Caco-2 (cell line): ENCODE measurements around the gene PDE10A. TPM values are rescaled to one million over a fixed set of nuclear protein-coding genes. Genes with fewer than 3 reads are reported as not detected.

Experiments
- BruUV-seq: library from RNA; stranded (reverse); fragments of 400-500 nt; replicated peaks from 2 replicates; lab custom pipeline; 2021; lab: Mats Ljungman, UMichigan
- CTCF ChIA-PET: fragments of 300-600 bp; sonication (Branson Sonifier 250); formaldehyde crosslinking; loops from one replicate; lab custom pipeline; 2022; ENCODE audit warnings: antibody characterized with exemption; lab: Charles Lee
- POLR2A ChIA-PET: fragments of 300-600 bp; sonication (Branson Sonifier 250); formaldehyde crosslinking; loops from one replicate; lab custom pipeline; 2022; ENCODE audit warnings: antibody characterized with exemption; lab: Charles Lee
- DNase-seq, 2 experiments: peaks; one replicate each; pipeline versions ENCODE4 v3.0.0 to v3.0.0-alpha.2; 2020 to 2022
- H3K27me3 ChIP-seq: replicated peaks from 2 replicates; pipeline ENCODE4 v1.6.0; 2011; ENCODE audit warnings: low read length; ENCODE audit not compliant: control insufficient read depth, insufficient read depth
- H3K36me3 ChIP-seq: 2 replicates; pipeline ENCODE4 v1.5.1; 2011; ENCODE audit warnings: low read length; ENCODE audit not compliant: control insufficient read depth, insufficient read depth
- H3K4me1 ChIP-seq: fragments of 250-450 bp; sonication (Bioruptor Pico); 2 replicates; pipeline ENCODE4 v1.5.1; 2020; ENCODE audit warnings: mild to moderate bottlenecking
- H3K4me3 ChIP-seq: 2 replicates; pipeline ENCODE4 v1.5.1; 2011; ENCODE audit warnings: low read depth, mild to moderate bottlenecking, control low read depth, low read length
- H3K9me3 ChIP-seq: fragments of 250-450 bp; sonication (Bioruptor Pico); 2 replicates; pipeline ENCODE4 v1.5.1; 2020; ENCODE audit warnings: mild to moderate bottlenecking, moderate library complexity
- H3K27ac Mint-ChIP-seq: one replicate; pipeline ENCODE4 v1.8.0; 2022; ENCODE audit warnings: mixed read lengths; ENCODE audit not compliant: unreplicated experiment
- H3K27me3 Mint-ChIP-seq: one replicate; pipeline ENCODE4 v1.8.0; 2022; ENCODE audit warnings: mixed read lengths; ENCODE audit not compliant: insufficient read depth, unreplicated experiment
- H3K36me3 Mint-ChIP-seq: one replicate; pipeline ENCODE4 v1.8.0; 2022; ENCODE audit warnings: mild to moderate bottlenecking, mixed read lengths; ENCODE audit not compliant: insufficient read depth, unreplicated experiment
- H3K4me1 Mint-ChIP-seq: one replicate; pipeline ENCODE4 v1.8.0; 2022; ENCODE audit warnings: low read depth, mixed read lengths; ENCODE audit not compliant: unreplicated experiment
- H3K4me3 Mint-ChIP-seq: one replicate; pipeline ENCODE4 v1.8.0; 2022; ENCODE audit warnings: mild to moderate bottlenecking, moderate library complexity, mixed read lengths; ENCODE audit not compliant: unreplicated experiment
- H3K9me3 Mint-ChIP-seq: one replicate; pipeline ENCODE4 v1.8.0; 2022; ENCODE audit warnings: mixed read lengths; ENCODE audit not compliant: unreplicated experiment
- intact Hi-C: fragments of 100-400 bp; cut with micrococcal nuclease; formaldehyde crosslinking; loops from one replicate; pipeline ENCODE4 v1.10.0; 2022; ENCODE audit not compliant: unreplicated experiment
- total RNA-seq: library from RNA; stranded (reverse); gene quantifications from 2 replicates; pipeline ENCODE4 v1.2.3, GENCODE V29; 2022
- TF ChIP-seq, protein P1 (sequence below), 2 experiments: fragments of 200-600 bp in 1 of 2; IDR thresholded peaks; 1 replicate in 1 of 2; 2 replicates in 1 of 2; pipeline versions ENCODE4 v1.5.1 to v1.8.0; 2011 to 2022; ENCODE audit warnings: antibody characterized with exemption in 1 of 2, control low read depth in 1 of 2, inconsistent platforms in 1 of 2, low read depth in 1 of 2, low read length in 1 of 2, mild to moderate bottlenecking in 1 of 2, moderate library complexity in 1 of 2; ENCODE audit not compliant: insufficient read depth in 1 of 2, severe bottlenecking in 1 of 2, unreplicated experiment in 1 of 2

Gene PDE10A
- total RNA-seq, 1 experiment from 2014 or later: 3.4 TPM

- TF ChIP-seq, protein P1, sequence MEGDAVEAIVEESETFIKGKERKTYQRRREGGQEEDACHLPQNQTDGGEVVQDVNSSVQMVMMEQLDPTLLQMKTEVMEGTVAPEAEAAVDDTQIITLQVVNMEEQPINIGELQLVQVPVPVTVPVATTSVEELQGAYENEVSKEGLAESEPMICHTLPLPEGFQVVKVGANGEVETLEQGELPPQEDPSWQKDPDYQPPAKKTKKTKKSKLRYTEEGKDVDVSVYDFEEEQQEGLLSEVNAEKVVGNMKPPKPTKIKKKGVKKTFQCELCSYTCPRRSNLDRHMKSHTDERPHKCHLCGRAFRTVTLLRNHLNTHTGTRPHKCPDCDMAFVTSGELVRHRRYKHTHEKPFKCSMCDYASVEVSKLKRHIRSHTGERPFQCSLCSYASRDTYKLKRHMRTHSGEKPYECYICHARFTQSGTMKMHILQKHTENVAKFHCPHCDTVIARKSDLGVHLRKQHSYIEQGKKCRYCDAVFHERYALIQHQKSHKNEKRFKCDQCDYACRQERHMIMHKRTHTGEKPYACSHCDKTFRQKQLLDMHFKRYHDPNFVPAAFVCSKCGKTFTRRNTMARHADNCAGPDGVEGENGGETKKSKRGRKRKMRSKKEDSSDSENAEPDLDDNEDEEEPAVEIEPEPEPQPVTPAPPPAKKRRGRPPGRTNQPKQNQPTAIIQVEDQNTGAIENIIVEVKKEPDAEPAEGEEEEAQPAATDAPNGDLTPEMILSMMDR (IDR thresholded peaks at IDR 0.05; ENCODE audit: insufficient read depth in 1 of 2, low read depth in 1 of 2, low read length in 1 of 2, severe bottlenecking in 1 of 2, unreplicated experiment in 1 of 2): no peak
- intact Hi-C loops: no loop called here
- Mint-ChIP-seq H3K4me1 (no peaks in the 10 kb centered on the region), H3K27ac (no peak overlapping the region), H3K4me3 (no peak overlapping the region), H3K27me3 (no peaks in the 10 kb centered on the region), H3K36me3 (no peaks in the 10 kb centered on the region), H3K9me3 (peaks cover 11% of the 10 kb centered on the region)
- Histone ChIP-seq H3K9me3 (no peaks in the 10 kb centered on the region), H3K36me3 (no peaks in the 10 kb centered on the region), H3K4me1 (no peaks in the 10 kb centered on the region), H3K4me3 (no peak overlapping the region), H3K27me3 (no peaks in the 10 kb centered on the region)
- ChIA-PET CTCF (no interaction called here), POLR2A (no interaction called here)
- no TSS peak for BruUV-seq
- no peak for DNase-seq
Observed at GRCh38 chr6:165588515-165588914, 74.5 kb downstream of the PDE10A start.

DNA sequence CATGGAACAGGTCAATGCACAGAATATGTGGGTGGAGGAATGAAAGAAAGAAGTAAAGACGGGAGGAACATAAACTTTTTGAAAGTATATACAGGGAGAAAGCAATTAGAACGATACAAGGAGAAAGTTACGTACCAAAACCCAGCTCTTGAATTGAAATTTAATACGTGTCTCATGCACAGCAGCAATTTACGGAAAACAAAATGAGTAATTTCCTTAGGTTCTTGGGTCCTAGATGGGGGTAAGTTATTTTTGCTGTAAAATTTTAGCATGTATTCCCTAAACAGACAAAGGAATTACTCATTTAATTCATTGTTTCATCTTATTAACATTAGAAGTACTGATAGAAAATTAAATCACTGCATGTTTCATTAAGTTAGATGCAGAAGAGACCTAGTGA, 75.8 kb downstream of the PDE10A start:
- Mint-ChIP-seq H3K4me1 (no peaks in the 10 kb centered on the region), H3K4me3 (no peak overlapping the region), H3K27ac (no peak overlapping the region), H3K27me3 (no peaks in the 10 kb centered on the region), H3K36me3 (no peaks in the 10 kb centered on the region), H3K9me3 (peaks cover 11% of the 10 kb centered on the region)
- Histone ChIP-seq H3K27me3 (no peaks in the 10 kb centered on the region), H3K4me3 (no peak overlapping the region), H3K4me1 (no peaks in the 10 kb centered on the region), H3K9me3 (no peaks in the 10 kb centered on the region), H3K36me3 (no peaks in the 10 kb centered on the region)
- no TSS peak for BruUV-seq
- no peak for DNase-seq
- ChIA-PET CTCF (no interaction called here), POLR2A (no interaction called here)
- TF ChIP-seq, protein P1 (IDR thresholded peaks at IDR 0.05; ENCODE audit: insufficient read depth in 1 of 2, low read depth in 1 of 2, low read length in 1 of 2, severe bottlenecking in 1 of 2, unreplicated experiment in 1 of 2): no peak
- intact Hi-C loops: no loop called here

DNA sequence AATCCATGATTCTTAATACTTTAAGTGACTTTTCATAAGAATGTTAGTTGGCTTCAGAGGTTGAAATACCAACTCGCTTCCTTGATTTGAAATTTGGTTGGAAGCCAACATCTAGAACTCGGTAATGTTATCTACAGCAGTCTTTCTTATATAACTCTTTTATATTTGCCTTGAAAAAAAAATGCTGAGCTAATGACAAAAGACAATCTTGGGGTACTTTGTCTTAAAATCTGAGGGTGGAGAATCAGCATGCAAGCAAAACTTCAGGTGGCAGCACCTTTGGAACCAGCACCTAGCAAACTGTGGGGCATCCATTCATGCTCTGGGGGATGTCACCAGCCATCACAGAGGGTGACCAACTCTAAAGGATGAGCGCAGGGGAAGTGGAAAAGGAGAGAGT, 76.3 kb downstream of the PDE10A start:
- H3K4me3 ChIP-seq: no peak overlapping the region
- CTCF ChIA-PET: no interaction called here
- BruUV-seq: no TSS peak
- Mint-ChIP-seq H3K9me3 (peaks cover 11% of the 10 kb centered on the region), H3K36me3 (no peaks in the 10 kb centered on the region), H3K27me3 (no peaks in the 10 kb centered on the region), H3K4me1 (no peaks in the 10 kb centered on the region), H3K27ac (no peak overlapping the region), H3K4me3 (no peak overlapping the region)
- POLR2A ChIA-PET: no interaction called here
- no peak for DNase-seq
- H3K4me1 ChIP-seq: no peaks in the 10 kb centered on the region
- H3K27me3 ChIP-seq: no peaks in the 10 kb centered on the region
- intact Hi-C loops: no loop called here
- H3K36me3 ChIP-seq: no peaks in the 10 kb centered on the region
- TF ChIP-seq, protein P1 (IDR thresholded peaks at IDR 0.05; ENCODE audit: insufficient read depth in 1 of 2, low read depth in 1 of 2, low read length in 1 of 2, severe bottlenecking in 1 of 2, unreplicated experiment in 1 of 2): no peak
- no peaks in the 10 kb centered on the region for H3K9me3 ChIP-seq
